Caco-2 (cell line): ENCODE measurements around the gene CLCA4. TPM values are rescaled to one million over a fixed set of nuclear protein-coding genes. Genes with fewer than 3 reads are reported as not detected.

Source experiments
- BruUV-seq: library from RNA; stranded (reverse); fragments of 400-500 nt; replicated peaks from 2 replicates; lab custom pipeline; 2021; lab: Mats Ljungman, UMichigan
- CTCF ChIA-PET: fragments of 300-600 bp; sonication (Branson Sonifier 250); formaldehyde crosslinking; loops from one replicate; lab custom pipeline; 2022; ENCODE audit warnings: antibody characterized with exemption; lab: Charles Lee
- POLR2A ChIA-PET: fragments of 300-600 bp; sonication (Branson Sonifier 250); formaldehyde crosslinking; loops from one replicate; lab custom pipeline; 2022; ENCODE audit warnings: antibody characterized with exemption; lab: Charles Lee
- DNase-seq, 2 experiments: peaks; one replicate each; pipeline versions ENCODE4 v3.0.0 to v3.0.0-alpha.2; 2020 to 2022
- H3K27me3 ChIP-seq: replicated peaks from 2 replicates; pipeline ENCODE4 v1.6.0; 2011; ENCODE audit warnings: low read length; ENCODE audit not compliant: control insufficient read depth, insufficient read depth
- H3K36me3 ChIP-seq: 2 replicates; pipeline ENCODE4 v1.5.1; 2011; ENCODE audit warnings: low read length; ENCODE audit not compliant: control insufficient read depth, insufficient read depth
- H3K4me1 ChIP-seq: fragments of 250-450 bp; sonication (Bioruptor Pico); 2 replicates; pipeline ENCODE4 v1.5.1; 2020; ENCODE audit warnings: mild to moderate bottlenecking
- H3K4me3 ChIP-seq: 2 replicates; pipeline ENCODE4 v1.5.1; 2011; ENCODE audit warnings: low read depth, mild to moderate bottlenecking, control low read depth, low read length
- H3K9me3 ChIP-seq: fragments of 250-450 bp; sonication (Bioruptor Pico); 2 replicates; pipeline ENCODE4 v1.5.1; 2020; ENCODE audit warnings: mild to moderate bottlenecking, moderate library complexity
- H3K27ac Mint-ChIP-seq: one replicate; pipeline ENCODE4 v1.8.0; 2022; ENCODE audit warnings: mixed read lengths; ENCODE audit not compliant: unreplicated experiment
- H3K27me3 Mint-ChIP-seq: one replicate; pipeline ENCODE4 v1.8.0; 2022; ENCODE audit warnings: mixed read lengths; ENCODE audit not compliant: insufficient read depth, unreplicated experiment
- H3K36me3 Mint-ChIP-seq: one replicate; pipeline ENCODE4 v1.8.0; 2022; ENCODE audit warnings: mild to moderate bottlenecking, mixed read lengths; ENCODE audit not compliant: insufficient read depth, unreplicated experiment
- H3K4me1 Mint-ChIP-seq: one replicate; pipeline ENCODE4 v1.8.0; 2022; ENCODE audit warnings: low read depth, mixed read lengths; ENCODE audit not compliant: unreplicated experiment
- H3K4me3 Mint-ChIP-seq: one replicate; pipeline ENCODE4 v1.8.0; 2022; ENCODE audit warnings: mild to moderate bottlenecking, moderate library complexity, mixed read lengths; ENCODE audit not compliant: unreplicated experiment
- H3K9me3 Mint-ChIP-seq: one replicate; pipeline ENCODE4 v1.8.0; 2022; ENCODE audit warnings: mixed read lengths; ENCODE audit not compliant: unreplicated experiment
- CTCF ChIP-seq, 2 experiments: fragments of 200-600 bp in 1 of 2; IDR thresholded peaks; 1 replicate in 1 of 2; 2 replicates in 1 of 2; pipeline versions ENCODE4 v1.5.1 to v1.8.0; 2011 to 2022; ENCODE audit warnings: antibody characterized with exemption in 1 of 2, control low read depth in 1 of 2, inconsistent platforms in 1 of 2, low read depth in 1 of 2, low read length in 1 of 2, mild to moderate bottlenecking in 1 of 2, moderate library complexity in 1 of 2; ENCODE audit not compliant: insufficient read depth in 1 of 2, severe bottlenecking in 1 of 2, unreplicated experiment in 1 of 2
- intact Hi-C: fragments of 100-400 bp; cut with micrococcal nuclease; formaldehyde crosslinking; loops from one replicate; pipeline ENCODE4 v1.10.0; 2022; ENCODE audit not compliant: unreplicated experiment
- total RNA-seq: library from RNA; stranded (reverse); gene quantifications from 2 replicates; pipeline ENCODE4 v1.2.3, GENCODE V29; 2022

CLCA4 gene
- total RNA-seq, 1 experiment from 2014 or later, result not detected

DNA sequence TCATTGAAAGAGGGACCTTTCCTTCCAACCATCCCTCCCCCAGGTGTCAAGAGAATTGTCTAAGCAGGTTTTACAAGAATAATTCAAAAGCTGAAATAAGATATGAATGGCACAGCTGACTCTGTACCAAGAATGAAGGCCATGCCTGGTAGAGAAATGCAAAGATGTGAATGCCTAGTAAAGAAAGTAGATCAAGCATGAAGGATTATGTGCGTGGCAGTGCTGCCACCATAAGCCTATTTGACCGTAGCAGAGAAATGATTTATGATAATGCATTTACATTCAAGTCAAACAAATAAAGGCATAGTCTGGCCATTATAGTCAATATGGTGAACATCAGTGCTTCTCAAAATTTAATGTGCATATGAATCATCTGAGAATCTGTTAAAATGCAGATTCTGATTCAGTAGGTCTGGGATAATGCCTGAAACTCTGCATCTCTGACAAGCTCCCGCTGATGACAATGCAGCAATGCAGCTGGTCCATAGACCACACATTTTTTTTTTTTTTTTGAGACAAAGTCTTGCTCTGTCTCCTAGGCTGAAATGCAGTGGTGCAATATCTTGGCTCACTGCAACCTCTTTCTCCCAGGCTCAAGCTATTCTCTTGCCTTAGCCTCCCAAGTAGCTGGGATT is 16.6 kb upstream of the CLCA4 start:
- H3K9me3 ChIP-seq, result no peaks in the 10 kb centered on the region
- Mint-ChIP-seq H3K9me3 (peaks cover 10% of the 10 kb centered on the region), H3K4me3 (no peak overlapping the region), H3K27ac (no peak overlapping the region), H3K36me3 (peaks cover 6% of the 10 kb centered on the region), H3K27me3 (no peaks in the 10 kb centered on the region), H3K4me1 (no peaks in the 10 kb centered on the region)
- intact Hi-C loops, result no loop called here
- H3K4me1 ChIP-seq, result peaks cover 5% of the 10 kb centered on the region; the same call in 1 of the 2 replicates
- DNase-seq, result no peak
- no TSS peak for BruUV-seq
- H3K27me3 ChIP-seq, result no peaks in the 10 kb centered on the region
- POLR2A ChIA-PET, result no interaction called here
- CTCF ChIA-PET, result no interaction called here
- H3K36me3 ChIP-seq, result no peaks in the 10 kb centered on the region
- H3K4me3 ChIP-seq, result no peak overlapping the region
- no peak for TF ChIP-seq CTCF (IDR thresholded peaks at IDR 0.05; ENCODE audit: insufficient read depth in 1 of 2, low read depth in 1 of 2, low read length in 1 of 2, severe bottlenecking in 1 of 2, unreplicated experiment in 1 of 2)

DNA sequence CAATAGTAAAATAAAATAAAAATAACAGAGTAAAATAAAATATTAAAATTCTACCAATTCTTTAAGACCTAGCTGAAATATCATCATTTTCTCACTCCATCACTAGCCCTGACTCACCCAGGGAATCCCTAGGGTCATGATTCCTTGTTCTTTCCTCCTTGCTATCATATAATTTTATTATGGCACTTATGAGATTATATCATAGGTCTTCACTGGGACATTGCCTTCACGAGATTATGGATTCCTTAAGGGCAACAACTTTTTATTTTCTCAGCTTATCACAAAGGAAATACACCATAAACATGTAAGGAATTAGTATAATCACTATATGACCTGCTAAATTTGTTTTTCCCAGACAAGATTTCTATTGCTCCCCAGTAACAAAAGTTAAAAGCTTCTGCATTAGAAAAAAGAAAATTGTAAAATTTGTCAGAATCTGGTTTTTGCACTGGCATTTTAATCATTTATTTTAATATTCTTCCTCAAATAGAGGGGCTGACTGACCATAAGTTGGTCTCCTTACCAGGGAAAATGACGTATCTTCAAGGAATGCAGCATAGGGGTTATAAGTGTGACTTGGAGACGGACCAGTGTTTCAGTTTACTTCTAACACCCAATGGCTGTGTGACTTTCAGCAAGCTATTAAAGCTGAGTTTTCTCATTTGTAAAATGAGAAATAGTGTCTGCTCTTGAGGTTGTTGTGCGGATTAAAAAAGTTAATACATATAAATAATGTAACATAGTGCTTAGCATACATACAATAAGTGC is 8.8 kb upstream of the CLCA4 start:
- intact Hi-C loops, result no loop called here
- no peak for DNase-seq
- H3K4me1 ChIP-seq, result no peaks in the 10 kb centered on the region
- H3K36me3 ChIP-seq, result no peaks in the 10 kb centered on the region
- TF ChIP-seq CTCF (IDR thresholded peaks at IDR 0.05; ENCODE audit: insufficient read depth in 1 of 2, low read depth in 1 of 2, low read length in 1 of 2, severe bottlenecking in 1 of 2, unreplicated experiment in 1 of 2), result no peak
- H3K27me3 Mint-ChIP-seq, result no peaks in the 10 kb centered on the region
- no TSS peak for BruUV-seq
- no peak overlapping the region for H3K27ac Mint-ChIP-seq
- H3K27me3 ChIP-seq, result no peaks in the 10 kb centered on the region
- ChIA-PET POLR2A (no interaction called here), CTCF (no interaction called here)
- no peaks in the 10 kb centered on the region for H3K36me3 Mint-ChIP-seq
- H3K4me3 ChIP-seq, result no peak overlapping the region
- H3K4me1 Mint-ChIP-seq, result no peaks in the 10 kb centered on the region
- H3K9me3 ChIP-seq, result no peaks in the 10 kb centered on the region
- H3K9me3 Mint-ChIP-seq, result no peaks in the 10 kb centered on the region
- no peak overlapping the region for H3K4me3 Mint-ChIP-seq

GRCh38 chr1:86538775-86539174 is 8.1 kb upstream of the CLCA4 start:
- H3K4me1 ChIP-seq, result no peaks in the 10 kb centered on the region
- no peak for DNase-seq
- H3K4me3 Mint-ChIP-seq, result no peak overlapping the region
- no peak for TF ChIP-seq CTCF (IDR thresholded peaks at IDR 0.05; ENCODE audit: insufficient read depth in 1 of 2, low read depth in 1 of 2, low read length in 1 of 2, severe bottlenecking in 1 of 2, unreplicated experiment in 1 of 2)
- H3K27ac Mint-ChIP-seq, result no peak overlapping the region
- ChIA-PET CTCF (no interaction called here), POLR2A (no interaction called here)
- H3K4me1 Mint-ChIP-seq, result no peaks in the 10 kb centered on the region
- H3K27me3 ChIP-seq, result no peaks in the 10 kb centered on the region
- intact Hi-C loops, result no loop called here
- no peaks in the 10 kb centered on the region for H3K36me3 ChIP-seq
- no peaks in the 10 kb centered on the region for H3K9me3 ChIP-seq
- H3K27me3 Mint-ChIP-seq, result no peaks in the 10 kb centered on the region
- H3K36me3 Mint-ChIP-seq, result no peaks in the 10 kb centered on the region
- no TSS peak for BruUV-seq
- no peak overlapping the region for H3K4me3 ChIP-seq
- no peaks in the 10 kb centered on the region for H3K9me3 Mint-ChIP-seq
